ENCODE measurements around the gene AIPL1.

AIPL1 gene

GRCh38 chr17:6465206-6466003, 30.5 kb upstream of the AIPL1 start:
- DNase-seq, result no peak

- no peak for DNase-seq
These were observed 29.6 kb upstream of the AIPL1 start for GRCh38 chr17:6464446-6465041.

- DNase-seq, result no peak
These were observed 28.9 kb upstream of the AIPL1 start for GRCh38 chr17:6463616-6464445.

- no peak for DNase-seq
These were observed 27.8 kb upstream of the AIPL1 start for GRCh38 chr17:6462692-6463091.

- no peak for DNase-seq
These were observed 27.0 kb upstream of the AIPL1 start for GRCh38 chr17:6461792-6462524.

- DNase-seq, result no peak
These were observed 26.3 kb upstream of the AIPL1 start for GRCh38 chr17:6461246-6461645.

- no peak for DNase-seq
These were observed 25.7 kb upstream of the AIPL1 start for GRCh38 chr17:6460531-6461161.

- no peak for DNase-seq
These were observed 23.6 kb upstream of the AIPL1 start for GRCh38 chr17:6458460-6458950.

GRCh38 chr17:6457688-6458459, 23.0 kb upstream of the AIPL1 start:
- no peak for DNase-seq

GRCh38 chr17:6456914-6457687, 22.2 kb upstream of the AIPL1 start:
- DNase-seq, result no peak

GRCh38 chr17:6456321-6456720, 21.4 kb upstream of the AIPL1 start:
- DNase-seq, result no peak

- no peak for DNase-seq
These were observed 20.4 kb upstream of the AIPL1 start for GRCh38 chr17:6455321-6455705.

- no peak for DNase-seq
These were observed 19.8 kb upstream of the AIPL1 start for GRCh38 chr17:6454495-6455320.

- no peak for DNase-seq
These were observed 18.5 kb upstream of the AIPL1 start for GRCh38 chr17:6453279-6454024.

- no peak for DNase-seq
These were observed 17.7 kb upstream of the AIPL1 start for GRCh38 chr17:6452471-6453266.

GRCh38 chr17:6450926-6451832, 16.3 kb upstream of the AIPL1 start:
- DNase-seq, result no peak

GRCh38 chr17:6449307-6449706, 14.4 kb upstream of the AIPL1 start:
- no peak for DNase-seq

Data from NCI-H345 (cell line).